Fibroblast of the aortic adventitia (primary cell): ENCODE measurements around the gene HMG20B. TPM values are rescaled to one million over a fixed set of nuclear protein-coding genes. Genes with fewer than 3 reads are reported as not detected.
"Not testable (repeated sequence)": the region's sequence is repeated elsewhere in the genome, so short reads cannot be mapped to it uniquely, and the experiment has no call there.

Source experiments
- DNase-seq: peaks from one replicate; pipeline ENCODE4 v3.0.0-alpha.2; 2010; ENCODE audit warnings: low read depth
- H3K4me3 ChIP-seq: 2 replicates; pipeline ENCODE4 v1.5.1; 2011; ENCODE audit warnings: low read depth, mild to moderate bottlenecking, control low read depth, low read length, moderate library complexity
- total RNA-seq: library from RNA; depleted of rRNA; stranded (reverse); fragments of >200 nt; gene quantifications from 2 replicates; pipeline ENCODE4 v1.2.3, GENCODE V29; 2012; ENCODE audit warnings: low replicate concordance
- TF ChIP-seq, protein P1 (sequence below): IDR thresholded peaks from 2 replicates; pipeline ENCODE4 v1.5.1; 2011; ENCODE audit warnings: mild to moderate bottlenecking, low read length, control low read depth, inconsistent platforms; ENCODE audit not compliant: insufficient read depth

HMG20B gene
- total RNA-seq, 1 donor, result 56.6 TPM

DNA sequence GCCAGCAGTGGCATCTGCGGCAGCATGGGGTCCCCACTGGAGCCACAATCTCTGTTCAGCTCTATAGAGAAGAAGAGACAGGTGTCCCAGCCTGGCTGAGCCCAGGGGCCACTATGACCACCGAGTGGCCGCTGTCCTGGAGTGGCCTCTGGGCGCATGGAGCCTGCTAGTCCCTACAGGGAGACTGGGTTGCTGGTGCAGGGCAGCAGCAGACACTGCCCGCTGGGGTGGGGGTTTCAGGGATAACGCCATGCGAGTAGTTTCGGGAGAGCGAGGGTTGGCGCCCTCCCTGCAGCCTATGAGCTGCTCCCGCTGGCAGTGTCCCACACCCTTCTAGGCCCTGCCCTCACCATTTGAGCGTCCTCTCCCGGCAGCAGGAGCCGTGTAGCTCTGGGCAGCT is 44.7 kb upstream of the HMG20B start:
- H3K4me3 ChIP-seq, result no peak overlapping the region
- TF ChIP-seq, protein P1, sequence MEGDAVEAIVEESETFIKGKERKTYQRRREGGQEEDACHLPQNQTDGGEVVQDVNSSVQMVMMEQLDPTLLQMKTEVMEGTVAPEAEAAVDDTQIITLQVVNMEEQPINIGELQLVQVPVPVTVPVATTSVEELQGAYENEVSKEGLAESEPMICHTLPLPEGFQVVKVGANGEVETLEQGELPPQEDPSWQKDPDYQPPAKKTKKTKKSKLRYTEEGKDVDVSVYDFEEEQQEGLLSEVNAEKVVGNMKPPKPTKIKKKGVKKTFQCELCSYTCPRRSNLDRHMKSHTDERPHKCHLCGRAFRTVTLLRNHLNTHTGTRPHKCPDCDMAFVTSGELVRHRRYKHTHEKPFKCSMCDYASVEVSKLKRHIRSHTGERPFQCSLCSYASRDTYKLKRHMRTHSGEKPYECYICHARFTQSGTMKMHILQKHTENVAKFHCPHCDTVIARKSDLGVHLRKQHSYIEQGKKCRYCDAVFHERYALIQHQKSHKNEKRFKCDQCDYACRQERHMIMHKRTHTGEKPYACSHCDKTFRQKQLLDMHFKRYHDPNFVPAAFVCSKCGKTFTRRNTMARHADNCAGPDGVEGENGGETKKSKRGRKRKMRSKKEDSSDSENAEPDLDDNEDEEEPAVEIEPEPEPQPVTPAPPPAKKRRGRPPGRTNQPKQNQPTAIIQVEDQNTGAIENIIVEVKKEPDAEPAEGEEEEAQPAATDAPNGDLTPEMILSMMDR, result no peak
- DNase-seq, result no peak

DNA sequence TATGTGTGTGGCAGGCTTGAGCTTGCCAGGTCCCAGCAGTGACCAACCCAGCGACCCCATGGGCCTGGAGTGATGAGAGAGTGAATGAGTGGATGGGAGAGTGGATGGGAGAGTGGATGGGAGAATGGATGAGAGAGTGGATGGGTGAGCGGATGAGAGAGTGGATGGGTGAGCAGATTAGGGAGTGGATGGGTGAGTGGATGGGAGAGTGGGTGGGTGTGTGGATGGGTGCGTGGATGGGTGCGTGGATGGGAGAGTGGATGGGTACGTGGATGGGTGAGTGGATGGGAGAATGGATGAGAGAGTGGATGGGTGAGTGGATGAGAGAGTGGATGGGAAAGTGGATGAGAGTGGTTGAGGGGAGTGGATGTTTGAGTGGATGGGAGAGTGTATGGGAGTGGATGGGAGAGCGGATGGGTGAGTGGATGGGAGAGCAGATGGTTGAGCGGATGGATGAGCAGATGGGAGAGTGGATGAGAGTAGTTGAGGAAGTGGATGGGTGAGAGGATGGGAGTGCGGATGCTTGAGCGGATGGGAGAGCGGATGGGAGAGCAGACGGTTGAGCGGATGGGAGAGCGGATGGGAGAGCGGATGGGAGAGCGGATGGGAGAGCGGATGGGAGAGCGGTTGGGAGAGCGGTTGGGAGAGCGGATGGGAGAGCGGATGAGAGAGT is 44.1 kb upstream of the HMG20B start:
- no peak for DNase-seq
- H3K4me3 ChIP-seq, result no peak overlapping the region
- TF ChIP-seq, protein P1, result no peak

DNA sequence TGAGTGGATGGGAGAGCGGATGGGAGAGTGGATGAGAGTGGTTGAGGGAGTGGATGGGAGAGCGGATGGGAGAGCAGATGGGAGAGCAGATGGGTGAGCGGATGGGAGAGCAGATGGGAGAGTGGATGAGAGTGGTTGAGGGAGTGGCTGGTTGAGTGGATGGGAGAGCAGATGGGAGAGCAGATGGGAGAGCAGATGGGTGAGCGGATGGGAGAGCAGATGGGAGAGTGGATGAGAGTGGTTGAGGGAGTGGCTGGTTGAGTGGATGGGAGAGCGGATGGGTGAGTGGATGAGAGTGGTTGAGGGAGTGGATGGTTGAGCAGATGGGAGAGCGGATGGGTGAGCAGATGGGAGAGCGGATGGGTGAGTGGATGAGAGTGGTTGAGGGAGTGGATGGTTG is 43.4 kb upstream of the HMG20B start:
- DNase-seq, result not testable (repeated sequence)

DNA sequence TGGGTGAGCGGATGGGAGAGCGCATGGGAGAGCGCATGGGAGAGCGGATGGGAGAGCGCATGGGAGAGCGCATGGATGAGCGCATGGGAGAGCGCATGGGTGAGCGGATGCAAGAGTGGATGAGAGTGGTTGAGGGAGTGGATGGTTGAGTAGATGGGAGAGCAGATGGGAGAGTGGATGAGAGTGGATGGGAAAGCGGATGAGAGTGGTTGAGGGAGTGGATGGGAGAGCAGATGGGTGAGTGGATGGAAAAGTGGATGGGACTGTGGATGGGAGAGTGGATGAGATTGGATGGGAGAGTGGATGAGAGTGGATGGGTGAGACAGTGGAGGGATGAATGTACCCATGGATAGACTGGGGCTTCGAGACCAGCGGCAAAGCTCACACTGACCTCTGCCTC is 42.4 kb upstream of the HMG20B start:
- no peak for DNase-seq
- H3K4me3 ChIP-seq, result no peak overlapping the region
- TF ChIP-seq, protein P1, result no peak

More for the DNA sequence above, 43.4 kb upstream of the HMG20B start:
- H3K4me3 ChIP-seq, result not testable (repeated sequence)

DNA sequence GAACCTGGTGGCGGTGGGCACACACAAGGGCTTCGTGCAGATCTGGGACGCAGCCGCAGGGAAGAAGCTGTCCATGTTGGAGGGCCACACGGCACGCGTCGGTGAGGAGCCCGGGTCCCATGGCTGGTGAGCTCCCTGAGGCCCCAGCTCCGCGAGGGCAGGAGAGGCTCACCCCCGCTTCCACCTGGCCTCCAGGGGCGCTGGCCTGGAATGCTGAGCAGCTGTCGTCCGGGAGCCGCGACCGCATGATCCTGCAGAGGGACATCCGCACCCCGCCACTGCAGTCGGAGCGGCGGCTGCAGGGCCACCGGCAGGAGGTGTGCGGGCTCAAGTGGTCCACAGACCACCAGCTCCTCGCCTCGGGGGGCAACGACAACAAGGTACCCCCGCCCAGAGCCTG is 41.0 kb upstream of the HMG20B start:
- TF ChIP-seq, protein P1, result no peak
- no peak for DNase-seq
- no peak overlapping the region for H3K4me3 ChIP-seq

DNA sequence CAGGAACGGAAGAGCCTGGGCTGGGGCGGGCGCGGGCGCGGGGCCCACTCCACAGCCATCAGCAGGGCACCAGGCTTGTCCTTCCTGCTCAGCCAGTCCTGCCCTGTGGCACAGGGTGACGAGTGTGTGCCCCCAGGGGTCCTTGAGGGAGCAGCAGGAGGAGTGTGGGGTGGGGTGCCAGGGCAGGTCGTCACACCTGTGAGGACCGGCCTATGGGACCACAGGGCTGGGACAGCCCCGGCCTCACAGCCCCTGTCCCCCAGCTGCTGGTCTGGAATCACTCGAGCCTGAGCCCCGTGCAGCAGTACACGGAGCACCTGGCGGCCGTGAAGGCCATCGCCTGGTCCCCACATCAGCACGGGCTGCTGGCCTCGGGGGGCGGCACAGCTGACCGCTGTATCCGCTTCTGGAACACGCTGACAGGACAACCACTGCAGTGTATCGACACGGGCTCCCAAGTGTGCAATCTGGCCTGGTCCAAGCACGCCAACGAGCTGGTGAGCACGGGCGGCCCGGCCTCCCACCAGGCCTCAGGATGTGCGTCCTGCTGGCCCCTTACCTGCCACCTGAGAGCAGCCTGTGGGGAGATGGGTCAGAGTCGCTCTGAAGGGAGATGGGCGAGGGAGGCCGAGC is 40.5 kb upstream of the HMG20B start:
- TF ChIP-seq, protein P1, result no peak
- DNase-seq, result no peak

DNA sequence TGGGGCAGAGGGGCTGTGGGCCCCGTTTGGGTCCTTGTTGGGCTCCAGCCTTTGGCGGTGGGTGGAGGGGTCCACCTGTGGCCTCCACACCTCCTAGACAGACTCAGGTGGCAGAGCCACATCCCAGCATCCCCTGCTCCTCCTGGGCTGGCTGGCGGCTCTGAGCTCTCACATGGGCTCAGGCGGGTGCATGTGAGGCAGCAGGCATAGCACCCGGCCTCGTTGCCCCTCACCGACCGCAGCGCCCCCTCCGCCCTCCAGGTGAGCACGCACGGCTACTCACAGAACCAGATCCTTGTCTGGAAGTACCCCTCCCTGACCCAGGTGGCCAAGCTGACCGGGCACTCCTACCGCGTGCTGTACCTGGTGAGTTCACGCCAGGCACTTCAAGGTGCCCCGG is 39.7 kb upstream of the HMG20B start:
- DNase-seq, result no peak
- H3K4me3 ChIP-seq, result no peak overlapping the region
- TF ChIP-seq, protein P1, result no peak

More for the DNA sequence above, 40.5 kb upstream of the HMG20B start:
- H3K4me3 ChIP-seq, result no peak overlapping the region
